ENCODE results near the gene JAG2. TPM values are rescaled to one million over a fixed set of nuclear protein-coding genes. Genes with fewer than 3 reads are reported as not detected.

Gene JAG2
- total and polyA plus RNA-seq, 2 of the 13 experiments (the other 11 are each of a cell fraction or from before 2014, with no cell fraction given): 0.04 to 0.16 TPM

- TF ChIP-seq ZNF687 (CRISPR knock-in tag; IDR thresholded peaks at IDR 0.05): peak; percentile 47; the same call in 1 of the 2 replicates
- no peak for TF ChIP-seq HNRNPK (IDR thresholded peaks at IDR 0.05; ENCODE audit: low read depth, low read length, poor library complexity, severe bottlenecking)
- peak; percentile 77; the same call in 1 of the 2 replicates for TF ChIP-seq ZNF788 (CRISPR knock-in tag; IDR thresholded peaks at IDR 0.05; ENCODE audit: borderline replicate concordance)
- TF ChIP-seq FOXA1 (IDR thresholded peaks at IDR 0.05): no peak
- TF ChIP-seq FOXA1 (CRISPR knock-in tag; IDR thresholded peaks at IDR 0.05): no peak
- TF ChIP-seq CCDC6 (CRISPR knock-in tag; IDR thresholded peaks at IDR 0.05): 0 out of 2 replicates have a peak, but pooled peaks have one; percentile 40
- TF ChIP-seq HNF4A (CRISPR knock-in tag; IDR thresholded peaks at IDR 0.05): peak; percentile 62
- TF ChIP-seq MAZ (IDR thresholded peaks at IDR 0.05; ENCODE audit: borderline replicate concordance, low read depth, low read length): 0 out of 2 replicates have a peak, but pooled peaks have one; percentile 48
- peak; percentile 42; the same call in 1 of the 2 replicates for TF ChIP-seq MAZ (CRISPR knock-in tag; IDR thresholded peaks at IDR 0.05; ENCODE audit: low read depth)
- TF ChIP-seq ZNF770 (CRISPR knock-in tag; IDR thresholded peaks at IDR 0.05): peak; percentile 85
- 0 out of 2 replicates have a peak, but pooled peaks have one; percentile 20 for TF ChIP-seq SAP130 (CRISPR knock-in tag; IDR thresholded peaks at IDR 0.05; ENCODE audit: low read depth)
- peak; percentile 74 for TF ChIP-seq TCF7 (IDR thresholded peaks at IDR 0.05; ENCODE audit: low read depth)
- TF ChIP-seq ZNF205 (CRISPR knock-in tag; IDR thresholded peaks at IDR 0.05): no peak
- no peak for TF ChIP-seq SRSF1 (optimal IDR thresholded peaks at IDR 0.05; ENCODE audit: low read depth, low read length)
- TF ChIP-seq ZMYM3 (CRISPR knock-in tag; IDR thresholded peaks at IDR 0.05): 0 out of 2 replicates have a peak, but pooled peaks have one; percentile 51
- TF ChIP-seq ZNF768 (CRISPR knock-in tag; IDR thresholded peaks at IDR 0.05): 0 out of 2 replicates have a peak, but pooled peaks have one; percentile 43
- no peak for TF ChIP-seq KMT2A (CRISPR knock-in tag; IDR thresholded peaks at IDR 0.05)
- TF ChIP-seq XRCC5 (optimal IDR thresholded peaks at IDR 0.05; ENCODE audit: low read length): peak; percentile 76
- 0 out of 2 replicates have a peak, but pooled peaks have one; percentile 33 for TF ChIP-seq ZNF574 (CRISPR knock-in tag; IDR thresholded peaks at IDR 0.05)
- TF ChIP-seq NR0B2 (CRISPR knock-in tag; IDR thresholded peaks at IDR 0.05): no peak
- peak; percentile 61 for TF ChIP-seq RXRA (CRISPR knock-in tag; IDR thresholded peaks at IDR 0.05)
Measured at GRCh38 chr14:105091517-105092170, 76.9 kb downstream of the JAG2 start (continued).
